Activated CD8-positive, alpha-beta memory T cell treated with anti-CD3 and anti-CD28 coated beads for 36 hours (primary cell): ENCODE data around the gene AADAT. TPM values are rescaled to one million over a fixed set of nuclear protein-coding genes. Genes with fewer than 3 reads are reported as not detected.

Source experiments
- total RNA-seq, 2 experiments: library from RNA; stranded (reverse); gene quantifications; one replicate each; pipeline ENCODE4 v1.2.3, GENCODE V29; 2021

AADAT gene
- total RNA-seq, 2 experiments from 2014 or later = 0.19 TPM; not detected in 1

Other genes starting within 250 kb of the AADAT start
- gene MFAP3L, start 63.6 kb downstream of the AADAT start, total RNA-seq = 1 to 10 TPM; 2.1 to 2.5 TPM